Ovary (tissue), 3 donors: ENCODE results near the gene CLNK.

Experiments used
- CTCF ChIP-seq, 3 donors: fragments of 450-650 bp in 2 of 3; fragments of 200-600 bp in 1 of 3; IDR thresholded peaks; one replicate each; pipeline versions ENCODE4 v1.5.1 to v1.8.0; 2016 to 2022; ENCODE audit warnings: antibody characterized with exemption in 3 of 3, mild to moderate bottlenecking in 1 of 3
- EP300 ChIP-seq: sonication (generic); formaldehyde crosslinking; IDR thresholded peaks from one replicate; pipeline ENCODE4 v1.6.1; 2017; ENCODE audit warnings: antibody characterized with exemption
- donor health status: DM: no; HTN: no; CAD: no.

- TF ChIP-seq CTCF (IDR thresholded peaks at IDR 0.05) (no peak), EP300 (no peak)
Measured at GRCh38 chr4:10461850-10462400, 222.6 kb downstream of the CLNK start.
